HEK293T (cell line): Measurements from ENCODE around the gene MRAP.

Experiments
- FOXA1 ChIP-seq: fragments of 450-650 bp; IDR thresholded peaks from 2 replicates; pipeline ENCODE4 v1.6.1; 2016; ENCODE audit warnings: mild to moderate bottlenecking
- FOXK2 ChIP-seq: fragments of 450-650 bp; IDR thresholded peaks from 2 replicates; pipeline ENCODE4 v1.6.1; 2016; ENCODE audit warnings: mild to moderate bottlenecking
- FOXM1 ChIP-seq: fragments of 450-650 bp; IDR thresholded peaks from 2 replicates; pipeline ENCODE4 v1.6.1; 2017; ENCODE audit warnings: mild to moderate bottlenecking, borderline replicate concordance
- HDGF ChIP-seq: fragments of 450-650 bp; IDR thresholded peaks from 2 replicates; pipeline ENCODE4 v1.6.1; 2017; ENCODE audit warnings: antibody characterized with exemption, borderline replicate concordance

DNA sequence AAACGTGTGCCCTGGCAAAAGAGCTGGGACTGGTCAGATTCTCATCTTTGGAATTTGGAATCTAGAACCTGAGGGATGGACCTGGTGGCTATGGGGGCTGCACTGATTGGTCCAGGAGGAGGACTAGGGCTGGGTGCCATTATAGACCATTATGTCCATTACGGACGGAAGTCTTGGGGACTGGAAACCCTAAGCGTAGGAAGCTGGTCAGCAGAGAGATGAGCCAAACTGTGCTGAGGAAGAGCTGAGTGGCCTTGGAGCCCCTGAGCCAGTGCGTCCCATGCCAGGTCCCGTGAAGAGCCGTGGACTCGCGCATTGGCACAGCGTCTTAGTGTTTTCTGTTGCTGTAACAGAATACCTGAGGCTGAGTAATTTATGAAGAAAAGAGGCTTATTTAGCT lies 10.0 kb downstream of the MRAP start:
- TF ChIP-seq FOXK2 (no peak), FOXM1 (no peak), HDGF (no peak), FOXA1 (no peak)
